HFFc6 (cell line): ENCODE data around the gene COCH. TPM values are rescaled to one million over a fixed set of nuclear protein-coding genes. Genes with fewer than 3 reads are reported as not detected.

ENCODE experiments used
- DNase-seq: peaks from one replicate; pipeline ENCODE4 v3.0.0-alpha.2; 2018
- H3K27ac Mint-ChIP-seq: 2 replicates; pipeline ENCODE4 v1.8.0; 2020; ENCODE audit warnings: mild to moderate bottlenecking, mixed read lengths
- H3K27me3 Mint-ChIP-seq: 2 replicates; pipeline ENCODE4 v1.8.0; 2021; ENCODE audit warnings: mild to moderate bottlenecking, moderate library complexity, mixed read lengths; ENCODE audit not compliant: insufficient read depth
- H3K36me3 Mint-ChIP-seq: 2 replicates; pipeline ENCODE4 v1.8.0; 2021; ENCODE audit warnings: low read depth, mixed read lengths
- H3K4me1 Mint-ChIP-seq: 2 replicates; pipeline ENCODE4 v1.8.0; 2020; ENCODE audit warnings: low read depth, mixed read lengths
- H3K4me3 Mint-ChIP-seq: 2 replicates; pipeline ENCODE4 v1.8.0; 2020; ENCODE audit warnings: mild to moderate bottlenecking, moderate library complexity, mixed read lengths
- H3K9me3 Mint-ChIP-seq: 2 replicates; pipeline ENCODE4 v1.8.0; 2020; ENCODE audit warnings: mild to moderate bottlenecking, mixed read lengths
- long read RNA-seq: library from polyadenylated mRNA; unstranded; transcript quantifications from one replicate; pipeline ENCODE4 v2.0.0, GENCODE V29; 2019
- total RNA-seq, 6 experiments: library from RNA; stranded (reverse); fragmentation: NEBNext Ultra II Directional; extraction: Animal tissue kit (Norgen Biotek cat#: 25700); gene quantifications; 2 replicates in 1 of 6; 3 replicates in 5 of 6; pipeline ENCODE4 v1.2.3, GENCODE V29; 2021
- TF ChIP-seq, protein P1 (sequence below): fragments of 200-600 bp; sonication (generic); IDR thresholded peaks from 2 replicates; pipeline ENCODE4 v1.5.0; 2021; ENCODE audit warnings: antibody characterized with exemption, mild to moderate bottlenecking

The COCH gene
- not detected for total RNA-seq
- long read RNA-seq, partial matches to known transcripts, result 0 of 42 reads
- long read RNA-seq, other reads (novel, unspliced or antisense), result 42 of 42 reads

GRCh38 chr14:30874120-30874998 is at the start of gene COCH:
TSS of gene COCH (plus strand) at chr14:30874559. CDS start at chr14:30874939, 380 bp downstream.
- DNase-seq, result no peak
- Mint-ChIP-seq H3K4me3 (no peak within 1 kb of the TSS), H3K36me3 (no peaks in the 10 kb centered on the region), H3K27me3 (peaks cover 27% of the 10 kb centered on the region), H3K4me1 (no peaks in the 10 kb centered on the region), H3K9me3 (no peaks in the 10 kb centered on the region), H3K27ac (no peak within 1 kb of the TSS)
- TF ChIP-seq, protein P1, sequence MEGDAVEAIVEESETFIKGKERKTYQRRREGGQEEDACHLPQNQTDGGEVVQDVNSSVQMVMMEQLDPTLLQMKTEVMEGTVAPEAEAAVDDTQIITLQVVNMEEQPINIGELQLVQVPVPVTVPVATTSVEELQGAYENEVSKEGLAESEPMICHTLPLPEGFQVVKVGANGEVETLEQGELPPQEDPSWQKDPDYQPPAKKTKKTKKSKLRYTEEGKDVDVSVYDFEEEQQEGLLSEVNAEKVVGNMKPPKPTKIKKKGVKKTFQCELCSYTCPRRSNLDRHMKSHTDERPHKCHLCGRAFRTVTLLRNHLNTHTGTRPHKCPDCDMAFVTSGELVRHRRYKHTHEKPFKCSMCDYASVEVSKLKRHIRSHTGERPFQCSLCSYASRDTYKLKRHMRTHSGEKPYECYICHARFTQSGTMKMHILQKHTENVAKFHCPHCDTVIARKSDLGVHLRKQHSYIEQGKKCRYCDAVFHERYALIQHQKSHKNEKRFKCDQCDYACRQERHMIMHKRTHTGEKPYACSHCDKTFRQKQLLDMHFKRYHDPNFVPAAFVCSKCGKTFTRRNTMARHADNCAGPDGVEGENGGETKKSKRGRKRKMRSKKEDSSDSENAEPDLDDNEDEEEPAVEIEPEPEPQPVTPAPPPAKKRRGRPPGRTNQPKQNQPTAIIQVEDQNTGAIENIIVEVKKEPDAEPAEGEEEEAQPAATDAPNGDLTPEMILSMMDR, result peak; percentile 37

DNA sequence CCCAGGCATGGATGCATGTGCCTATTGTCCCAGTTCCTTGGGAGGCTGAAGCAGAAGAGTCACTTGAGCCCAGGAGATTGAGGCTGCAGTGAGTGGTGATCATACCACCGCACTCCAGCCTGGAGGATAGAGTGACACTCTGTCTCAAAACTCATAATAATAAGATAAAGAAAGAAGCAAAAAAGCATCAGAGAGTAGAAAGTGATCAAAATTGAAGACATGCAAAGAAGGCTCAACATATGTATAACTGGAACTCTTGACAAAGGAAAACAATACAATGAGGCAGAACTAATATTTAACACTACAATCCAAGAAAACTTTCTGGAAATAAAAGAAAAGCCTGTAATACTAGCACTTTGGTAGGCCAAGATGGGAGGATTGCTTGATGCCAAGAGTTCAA is 48.3 kb upstream of the COCH start:
- DNase-seq, result no peak
- no peak overlapping the region for H3K27ac Mint-ChIP-seq
- H3K4me1 Mint-ChIP-seq, result no peaks in the 10 kb centered on the region
- TF ChIP-seq, protein P1, result no peak
- H3K9me3 Mint-ChIP-seq, result peaks cover 18% of the 10 kb centered on the region
- H3K36me3 Mint-ChIP-seq, result peaks cover 10% of the 10 kb centered on the region
- H3K4me3 Mint-ChIP-seq, result no peak overlapping the region
- peaks cover 5% of the 10 kb centered on the region; the same call in 1 of the 2 replicates for H3K27me3 Mint-ChIP-seq

- Mint-ChIP-seq H3K9me3 (peaks cover 22% of the 10 kb centered on the region), H3K27me3 (peaks cover under 1% of the 10 kb centered on the region; the same call in 1 of the 2 replicates), H3K27ac (no peak overlapping the region), H3K36me3 (peaks cover 9% of the 10 kb centered on the region), H3K4me1 (no peaks in the 10 kb centered on the region), H3K4me3 (no peak overlapping the region)
- DNase-seq, result no peak
- TF ChIP-seq, protein P1, result no peak
Observed at GRCh38 chr14:30829853-30830252, 44.5 kb upstream of the COCH start.

- H3K27me3 Mint-ChIP-seq, result peaks cover 12% of the 10 kb centered on the region; the same call in 1 of the 2 replicates
- no peak for DNase-seq
- TF ChIP-seq, protein P1, result no peak
- peaks cover 14% of the 10 kb centered on the region for H3K9me3 Mint-ChIP-seq
- no peaks in the 10 kb centered on the region for H3K4me1 Mint-ChIP-seq
- no peak overlapping the region for H3K27ac Mint-ChIP-seq
- H3K36me3 Mint-ChIP-seq, result peaks cover 10% of the 10 kb centered on the region
- H3K4me3 Mint-ChIP-seq, result no peak overlapping the region
Observed at GRCh38 chr14:30834353-30834752, 40.0 kb upstream of the COCH start.

- H3K27ac Mint-ChIP-seq, result no peak overlapping the region
- no peak overlapping the region for H3K4me3 Mint-ChIP-seq
- H3K36me3 Mint-ChIP-seq, result peaks cover 10% of the 10 kb centered on the region
- peaks cover 14% of the 10 kb centered on the region; the same call in 1 of the 2 replicates for H3K27me3 Mint-ChIP-seq
- TF ChIP-seq, protein P1, result no peak
- DNase-seq, result no peak
- no peaks in the 10 kb centered on the region for H3K4me1 Mint-ChIP-seq
- peaks cover 14% of the 10 kb centered on the region for H3K9me3 Mint-ChIP-seq
Observed at GRCh38 chr14:30838351-30838750, 36.0 kb upstream of the COCH start.
